ENCODE results near the gene VARS1.

The VARS1 gene

DNA sequence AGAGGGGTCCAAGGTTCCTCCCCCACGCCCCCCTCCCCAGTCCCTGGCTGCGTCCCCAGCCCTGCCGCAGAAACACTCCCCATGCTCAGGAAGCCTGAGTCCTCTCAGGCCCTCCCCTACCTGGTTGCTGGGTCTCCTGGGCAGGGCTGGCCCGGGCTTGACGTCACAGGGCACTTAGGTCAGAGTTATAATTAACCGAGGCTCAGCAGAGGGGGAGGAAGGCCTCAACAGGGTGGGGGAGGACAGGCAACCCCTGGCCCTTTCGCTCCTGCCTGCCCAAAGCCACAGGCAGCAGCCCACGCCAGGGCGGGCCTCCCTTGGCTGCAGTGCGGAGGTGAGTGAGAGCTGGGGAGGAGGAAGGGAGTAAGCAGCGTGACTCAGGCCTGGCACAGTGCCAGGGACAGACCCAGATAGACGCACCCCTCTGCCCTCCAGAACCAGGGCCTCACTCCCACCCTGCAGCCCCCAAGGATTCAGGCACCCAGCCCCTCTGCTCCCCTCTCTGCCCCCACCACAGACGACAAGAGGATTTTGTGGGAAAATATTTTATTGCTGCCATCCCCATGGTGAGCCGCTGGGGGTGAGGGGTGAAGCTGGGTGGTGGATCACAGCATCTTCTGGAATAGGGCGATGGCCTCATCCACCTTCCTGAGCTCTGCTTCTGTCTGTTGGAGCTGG, 18.4 kb downstream of the VARS1 start, which contains the start of gene VWA7:
Gene VWA7 (minus strand): TSS at position 340 of the 678 bp plus-strand sequence. CDS start 549 bp downstream, outside the sequence.
- FAIRE-seq (peak; percentile 88), DNase-seq (ENCODE audit: extremely low spot score, insufficient read length, low read depth) (peak; percentile 67)

DNA sequence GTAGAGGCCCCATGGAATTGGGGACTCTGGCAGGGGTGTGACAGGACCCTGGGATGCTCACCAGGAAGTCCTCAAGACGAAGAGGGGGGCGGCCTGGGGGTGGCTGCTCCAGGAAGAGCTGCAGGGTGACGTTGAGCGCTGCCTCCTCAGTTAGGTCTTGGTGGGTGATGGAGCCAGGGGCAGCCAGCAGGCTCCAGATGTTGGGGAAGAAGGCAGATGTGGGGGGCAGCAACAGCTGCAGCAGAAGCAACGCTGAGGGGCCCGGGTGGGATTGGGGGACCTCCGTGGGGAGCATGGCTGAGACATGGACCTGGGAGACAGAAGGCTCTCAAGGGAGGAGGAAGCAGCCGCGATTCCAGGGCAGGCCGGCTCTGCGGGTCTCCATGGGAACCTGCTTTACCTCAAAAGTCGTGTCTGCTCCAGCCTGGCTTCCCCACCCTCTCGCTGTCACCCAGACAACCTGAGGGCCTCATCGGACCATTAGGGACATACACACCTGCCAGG, 19.0 kb downstream of the VARS1 start:
- DNase-seq (ENCODE audit: extremely low spot score, insufficient read length, low read depth) (no peak), FAIRE-seq (no peak)

DNA sequence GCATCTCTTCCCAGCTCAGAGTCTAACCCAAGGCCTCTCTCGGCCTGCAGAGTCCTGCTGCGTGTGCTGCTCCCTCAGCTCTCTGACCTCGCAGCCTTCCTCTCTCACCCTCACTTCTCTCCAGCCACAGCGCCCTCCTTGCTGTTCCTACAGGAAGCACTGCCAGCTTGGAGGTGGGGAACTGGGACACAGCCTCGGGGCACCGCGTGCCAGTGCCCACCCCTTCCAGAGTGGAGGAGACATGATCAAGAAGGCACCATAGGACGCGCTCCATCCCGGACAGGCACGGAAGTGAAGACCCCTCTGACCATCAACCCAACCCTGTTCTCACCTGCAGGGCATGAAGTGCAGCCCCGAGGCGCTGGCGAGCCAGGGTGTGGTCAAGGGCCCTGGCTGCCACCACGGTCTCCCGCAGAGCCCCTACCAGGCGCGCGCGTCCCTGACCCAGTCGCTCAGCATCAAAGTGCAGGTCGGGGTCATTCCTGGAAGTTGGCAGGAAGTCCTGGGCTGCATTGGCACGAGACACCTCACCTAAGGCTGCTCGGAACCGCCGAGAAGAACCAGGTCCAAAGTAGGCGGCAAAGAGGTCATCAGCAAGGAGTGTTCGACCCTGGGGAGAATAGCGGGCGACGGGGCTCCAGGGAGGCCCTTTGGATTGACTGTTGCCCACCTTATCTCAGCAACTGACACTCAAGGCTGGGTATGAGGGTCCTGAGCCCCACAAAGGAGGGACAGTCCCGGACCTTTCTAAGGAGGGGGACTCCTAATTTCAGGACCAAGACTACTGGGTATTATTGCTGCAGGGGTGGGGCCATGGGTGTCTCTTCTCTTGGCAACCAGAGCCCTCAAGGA, 19.7 kb downstream of the VARS1 start:
- FAIRE-seq (no peak), DNase-seq (ENCODE audit: extremely low spot score, insufficient read length, low read depth) (no peak)

DNA sequence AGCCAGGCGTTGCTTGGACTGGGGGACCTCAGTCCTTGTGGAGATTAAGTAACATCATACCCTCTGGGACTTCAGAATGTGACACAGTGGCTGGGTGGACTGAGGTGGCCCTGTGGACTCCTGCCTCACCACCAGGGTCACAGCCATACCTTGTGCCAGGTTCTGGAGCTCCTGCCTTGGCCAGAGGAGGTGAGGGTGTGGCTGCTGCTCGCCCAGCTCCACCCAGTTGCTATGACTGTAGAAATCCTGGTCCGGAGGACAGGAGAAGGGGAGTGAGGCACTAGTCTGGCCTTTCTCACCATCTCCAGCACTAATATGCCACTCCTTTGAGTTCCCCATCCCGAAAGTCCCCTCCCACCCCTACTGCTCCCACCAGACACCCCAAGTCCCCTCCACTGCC, 20.4 kb downstream of the VARS1 start:
- FAIRE-seq (no peak), DNase-seq (ENCODE audit: extremely low spot score, insufficient read length, low read depth) (no peak)

DNA sequence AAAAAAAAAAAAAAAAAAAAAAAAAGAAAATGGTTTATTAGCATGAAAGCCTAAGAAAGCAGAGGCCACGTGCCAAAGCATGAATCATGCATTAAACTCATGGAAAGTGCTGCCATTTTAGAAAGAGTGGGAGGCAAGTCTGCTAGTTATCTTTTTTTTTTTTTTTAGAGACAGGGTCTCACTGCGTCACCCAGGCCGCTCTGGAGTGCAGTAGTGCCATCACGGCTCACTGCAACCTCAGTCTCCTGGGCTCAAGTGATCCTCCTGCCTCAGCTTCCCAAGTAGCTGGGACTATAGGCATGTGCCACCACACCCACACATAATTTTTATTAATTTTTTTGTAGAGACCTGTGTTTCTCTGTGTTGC, 23.6 kb downstream of the VARS1 start:
- no peak for DNase-seq (ENCODE audit: extremely low spot score, insufficient read length, low read depth)
- FAIRE-seq: no peak

DNA sequence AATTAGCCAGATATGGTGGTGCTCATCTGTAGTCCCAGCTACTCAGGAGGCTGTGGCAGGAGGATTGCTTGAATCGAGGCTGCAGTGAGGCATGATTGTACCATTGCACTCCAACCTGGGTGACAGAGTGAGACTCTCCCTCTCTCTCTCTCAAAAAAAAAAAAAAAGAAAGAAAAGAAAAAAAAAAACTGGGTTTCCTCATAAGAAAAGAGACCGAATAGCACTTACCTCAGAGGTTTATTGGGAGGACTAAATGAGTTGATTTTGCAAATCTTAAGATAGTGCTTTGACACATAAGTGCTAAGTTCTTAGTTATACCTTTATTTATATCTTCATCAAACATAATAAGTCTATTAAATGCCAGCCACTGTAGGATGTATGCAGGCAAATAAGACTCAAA, 24.7 kb downstream of the VARS1 start:
- FAIRE-seq (no peak), DNase-seq (ENCODE audit: extremely low spot score, insufficient read length, low read depth) (no peak)

DNA sequence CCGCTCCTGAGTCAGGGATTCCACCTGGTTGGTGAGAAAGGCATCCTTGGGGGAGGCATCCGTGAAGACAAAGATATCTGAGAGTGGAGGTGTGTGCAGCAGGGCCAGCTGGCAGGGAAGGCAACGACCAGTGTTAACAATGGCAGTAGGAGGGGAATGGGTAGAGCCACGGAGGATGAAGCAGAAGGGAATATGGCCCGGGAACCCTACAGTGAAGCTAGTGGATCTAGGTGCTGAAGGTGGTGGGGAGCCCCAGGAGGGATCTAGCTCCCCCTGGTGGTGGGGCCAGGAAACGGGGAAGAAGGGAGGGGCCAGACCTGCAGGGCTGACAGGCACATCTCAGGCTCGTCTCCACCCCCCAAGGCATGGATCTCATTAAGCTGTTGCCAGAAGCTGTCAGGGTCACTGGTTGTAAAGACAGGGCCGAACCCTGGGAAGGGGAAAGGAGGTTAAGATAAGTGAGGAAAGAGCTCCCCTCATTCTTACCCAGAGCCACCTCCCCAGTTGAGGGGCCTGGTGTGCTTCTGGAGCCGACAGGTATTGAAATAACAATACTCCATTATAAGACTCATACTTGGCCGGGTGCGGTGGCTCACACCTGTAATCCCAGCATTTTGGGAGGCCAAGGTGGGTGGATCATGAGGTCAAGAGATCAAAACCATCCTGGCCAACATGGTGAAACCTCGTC, 25.7 kb downstream of the VARS1 start:
- FAIRE-seq: peak; percentile 74
- peak; percentile 80 for DNase-seq (ENCODE audit: extremely low spot score, insufficient read length, low read depth)

DNA sequence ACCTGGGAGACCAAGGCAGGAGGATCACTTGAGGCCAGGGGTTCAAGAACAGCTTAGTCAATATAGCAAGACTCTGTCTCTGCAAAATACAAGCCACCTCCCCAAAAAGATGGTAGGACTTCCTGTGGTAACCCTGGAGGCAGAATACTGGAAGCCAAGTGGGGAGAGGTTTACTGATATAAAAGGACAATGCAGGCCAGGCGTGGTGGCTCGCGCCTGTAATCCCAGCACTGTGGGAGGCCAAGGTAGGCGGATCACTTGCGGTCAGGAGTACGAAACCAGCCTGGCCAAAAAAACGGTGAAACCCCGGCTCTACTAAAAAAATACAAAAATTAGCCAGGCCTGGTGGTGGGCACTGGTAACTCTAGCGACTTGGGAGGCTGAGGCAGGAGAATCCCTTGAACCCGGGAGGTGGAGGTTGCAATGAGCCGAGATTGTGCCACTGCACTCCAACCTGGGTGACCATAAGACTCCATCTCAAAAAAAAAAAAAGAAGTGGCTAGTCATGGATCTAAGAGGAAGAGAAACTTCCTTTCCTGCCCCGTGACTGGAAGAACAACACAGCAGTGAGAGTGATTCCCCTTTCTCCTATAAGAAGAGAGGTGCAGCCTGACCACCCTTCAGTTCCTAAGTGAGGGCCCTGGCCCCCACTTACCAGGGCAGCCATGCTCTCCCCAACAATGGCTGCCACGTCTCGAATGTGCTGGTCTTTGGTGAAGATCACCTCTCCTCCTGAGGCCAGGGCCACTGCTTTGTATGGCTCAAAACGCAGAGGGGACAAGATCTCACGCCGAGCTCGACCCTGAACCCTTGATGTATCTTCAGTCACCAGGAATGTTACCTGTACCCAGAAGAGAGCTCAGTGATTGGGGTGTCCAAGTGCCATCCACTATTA, 26.9 kb downstream of the VARS1 start:
- DNase-seq (ENCODE audit: extremely low spot score, insufficient read length, low read depth) (no peak), FAIRE-seq (no peak)

DNA sequence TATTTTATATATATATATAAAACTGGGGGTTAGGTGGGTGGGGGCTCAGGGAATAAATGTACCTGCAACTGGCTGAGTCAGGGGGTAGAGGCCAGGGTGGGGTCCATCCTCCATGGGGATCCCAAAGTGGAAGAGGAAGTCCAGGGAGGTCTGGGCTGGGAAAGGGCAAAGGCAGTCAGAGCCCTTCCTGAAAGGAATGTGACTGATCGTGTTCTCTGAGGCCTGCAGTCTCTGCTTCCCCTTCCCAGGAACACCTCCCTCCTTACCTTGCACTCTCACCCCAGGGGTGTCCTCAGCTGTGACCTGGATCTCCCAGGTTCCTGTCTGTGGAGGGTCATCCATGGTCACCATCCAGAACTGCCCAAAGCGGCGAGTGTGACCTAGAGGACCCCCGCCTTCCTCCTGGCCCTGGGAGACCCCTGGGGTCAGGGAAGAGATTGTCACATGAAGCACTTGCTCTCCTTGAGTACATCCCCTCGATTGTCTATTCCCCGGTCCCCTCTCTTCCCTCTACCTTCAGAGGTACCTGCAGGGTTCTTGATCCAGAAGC, 28.4 kb downstream of the VARS1 start:
- FAIRE-seq: no peak

DNA sequence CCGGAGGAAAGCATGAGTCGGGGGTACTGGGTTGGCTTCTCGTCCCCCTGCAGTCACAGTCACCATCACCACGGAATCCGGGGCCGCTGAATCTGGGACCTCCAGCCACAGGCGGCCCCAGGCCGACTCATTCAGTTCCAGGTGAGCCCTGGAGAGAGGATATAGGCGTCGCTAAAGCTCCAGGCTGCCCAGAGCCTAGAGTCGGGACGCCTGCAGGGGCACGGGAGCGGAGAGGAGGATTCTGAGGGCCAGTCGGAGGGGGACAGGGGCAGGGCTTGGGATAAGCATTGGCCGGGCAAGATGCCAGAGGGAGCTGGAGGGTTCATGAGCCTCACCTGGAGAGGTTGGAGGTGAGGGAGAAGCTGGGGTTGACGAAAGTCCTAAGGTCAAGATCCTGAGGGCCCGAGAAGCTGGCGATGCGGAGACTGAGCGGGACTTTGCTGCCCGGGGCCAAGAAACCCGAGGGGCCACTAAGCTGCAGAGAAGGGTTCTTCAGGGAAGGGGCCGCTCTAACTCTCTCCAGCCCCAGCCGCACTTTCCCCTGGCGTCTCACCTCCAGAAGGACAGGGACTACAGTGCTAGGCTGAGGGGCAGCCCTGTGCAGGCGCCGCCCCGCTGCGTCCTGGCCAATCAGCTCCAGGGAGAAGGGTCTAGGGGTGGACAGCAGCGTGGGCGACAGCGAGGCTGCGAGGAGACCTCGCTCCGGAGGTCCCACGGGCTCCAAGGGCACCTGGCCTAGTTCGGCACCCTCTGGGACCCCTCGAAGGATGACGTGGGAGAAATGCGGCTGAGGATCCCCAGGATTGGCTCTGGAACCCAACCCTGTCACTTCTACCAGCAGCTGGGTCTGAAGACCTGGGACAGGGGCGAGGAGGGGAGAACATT, 29.4 kb downstream of the VARS1 start:
- FAIRE-seq: no peak

More for the DNA sequence above, 28.4 kb downstream of the VARS1 start:
- DNase-seq (ENCODE audit: extremely low spot score, insufficient read length, low read depth): no peak

DNA sequence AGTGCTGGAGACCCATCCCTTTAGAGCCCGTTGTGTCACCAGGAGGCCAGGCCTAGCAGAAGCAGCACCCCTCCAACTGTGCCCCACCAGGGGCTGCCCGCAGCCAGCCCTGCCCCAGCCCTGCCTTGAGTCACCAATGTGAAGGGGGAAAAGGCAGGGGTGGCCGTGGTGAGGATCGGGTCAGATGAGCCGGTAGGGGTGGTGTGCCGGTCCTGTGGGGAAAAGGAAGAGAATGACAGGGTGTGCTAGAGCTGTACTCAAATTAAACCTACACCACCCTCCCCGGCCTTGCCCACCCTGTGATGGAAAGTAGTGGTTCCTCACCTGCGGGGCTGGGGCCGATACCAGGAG, 30.0 kb downstream of the VARS1 start:
- FAIRE-seq (no peak), DNase-seq (ENCODE audit: extremely low spot score, insufficient read length, low read depth) (no peak)

More for the DNA sequence above, 29.4 kb downstream of the VARS1 start:
- DNase-seq (ENCODE audit: extremely low spot score, insufficient read length, low read depth): no peak

DNA sequence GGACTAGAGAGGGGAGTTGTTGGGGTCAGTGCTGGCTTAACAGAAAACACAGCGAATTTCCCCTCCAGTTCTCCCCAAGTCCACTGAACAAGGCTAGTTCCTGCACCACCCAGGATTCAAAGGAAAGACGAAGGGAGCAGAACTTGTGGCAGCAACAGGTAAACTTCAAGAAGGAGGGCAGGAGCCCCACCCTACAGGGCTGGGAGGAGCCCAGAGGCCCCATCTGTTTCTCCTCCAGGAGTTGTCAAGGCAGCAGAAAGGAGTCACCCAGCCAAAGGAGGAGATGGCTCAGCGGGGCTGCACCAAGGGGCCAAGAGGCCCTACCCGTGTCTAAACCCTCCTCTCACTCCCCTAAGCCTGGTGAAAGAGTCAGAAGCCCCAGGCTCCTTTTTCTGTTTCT, 31.4 kb downstream of the VARS1 start:
- no peak for DNase-seq (ENCODE audit: extremely low spot score, insufficient read length, low read depth)
- FAIRE-seq: no peak

DNA sequence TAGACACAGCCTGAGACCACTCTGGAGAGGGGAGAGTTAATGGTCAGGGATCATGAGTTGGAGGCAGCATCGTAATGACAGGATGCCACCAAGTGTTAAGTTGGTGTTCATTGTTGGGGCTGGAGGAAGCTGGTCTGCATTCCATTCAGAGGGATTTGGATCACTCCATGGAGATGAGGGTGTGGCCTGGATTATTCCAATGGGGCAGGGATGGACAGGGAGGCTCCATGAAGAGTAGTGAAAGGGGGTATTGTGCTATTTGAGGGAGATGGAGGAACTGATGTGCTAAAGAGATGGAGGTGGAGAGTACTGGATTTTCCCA, 32.0 kb downstream of the VARS1 start:
- no peak for FAIRE-seq
- DNase-seq (ENCODE audit: extremely low spot score, insufficient read length, low read depth): no peak

DNA sequence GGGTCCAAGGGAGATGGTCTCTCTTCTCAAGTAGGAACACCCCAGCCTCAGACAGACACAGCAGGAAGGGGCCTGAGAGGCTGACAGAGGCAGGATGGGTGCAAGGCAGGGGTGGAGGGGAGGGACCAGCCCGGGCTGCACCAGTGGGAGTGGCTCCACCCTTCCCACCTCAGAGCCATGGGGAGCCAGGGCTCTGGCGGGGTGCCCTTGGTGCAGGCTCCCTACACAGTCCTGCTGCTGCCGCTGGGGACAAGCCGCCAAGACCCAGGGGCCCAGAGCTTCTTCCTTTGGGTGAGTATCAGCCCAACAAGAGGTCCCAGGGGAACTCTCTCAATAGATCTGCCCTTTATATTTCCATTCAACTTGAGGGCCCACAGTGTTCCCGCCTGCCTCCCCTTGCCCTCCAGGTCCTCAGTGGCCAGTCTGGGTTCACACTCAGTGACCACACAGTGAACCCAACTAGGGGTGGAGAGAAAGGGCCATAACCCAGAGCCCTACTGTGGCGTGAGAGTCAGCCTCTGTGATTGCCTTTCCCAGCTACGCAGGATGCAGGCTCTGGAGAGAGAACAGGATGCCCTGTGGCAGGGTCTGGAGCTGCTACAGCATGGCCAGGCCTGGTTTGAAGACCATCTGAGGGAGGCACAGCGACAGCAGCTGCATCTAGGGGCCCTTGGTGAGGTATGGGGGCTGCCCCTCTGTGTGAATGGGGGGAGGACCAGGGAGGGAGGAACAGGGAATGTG, 32.5 kb downstream of the VARS1 start:
- FAIRE-seq: no peak
- no peak for DNase-seq (ENCODE audit: extremely low spot score, insufficient read length, low read depth)

DNA sequence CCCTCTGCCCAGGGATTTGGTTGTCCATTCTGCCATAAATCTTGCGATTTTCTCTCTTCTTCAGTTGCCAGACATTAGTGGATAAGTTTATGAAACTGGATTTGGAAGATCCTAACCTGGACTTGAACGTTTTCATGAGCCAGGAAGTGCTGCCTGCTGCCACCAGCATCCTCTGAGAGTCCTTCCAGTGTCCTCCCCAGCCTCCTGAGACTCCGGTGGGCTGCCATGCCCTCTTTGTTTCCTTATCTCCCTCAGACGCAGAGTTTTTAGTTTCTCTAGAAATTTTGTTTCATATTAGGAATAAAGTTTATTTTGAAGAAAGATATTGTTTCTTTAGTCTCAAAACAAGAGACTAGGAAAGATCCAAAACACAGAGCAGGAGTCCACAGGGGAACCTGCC, 33.2 kb downstream of the VARS1 start, which contains the start of gene SAPCD1:
Gene SAPCD1 (plus strand): TSS at position 301 of the 400 bp plus-strand sequence. CDS start 399 bp downstream, outside the sequence.
- DNase-seq (ENCODE audit: extremely low spot score, insufficient read length, low read depth) (no peak), FAIRE-seq (no peak)

DNA sequence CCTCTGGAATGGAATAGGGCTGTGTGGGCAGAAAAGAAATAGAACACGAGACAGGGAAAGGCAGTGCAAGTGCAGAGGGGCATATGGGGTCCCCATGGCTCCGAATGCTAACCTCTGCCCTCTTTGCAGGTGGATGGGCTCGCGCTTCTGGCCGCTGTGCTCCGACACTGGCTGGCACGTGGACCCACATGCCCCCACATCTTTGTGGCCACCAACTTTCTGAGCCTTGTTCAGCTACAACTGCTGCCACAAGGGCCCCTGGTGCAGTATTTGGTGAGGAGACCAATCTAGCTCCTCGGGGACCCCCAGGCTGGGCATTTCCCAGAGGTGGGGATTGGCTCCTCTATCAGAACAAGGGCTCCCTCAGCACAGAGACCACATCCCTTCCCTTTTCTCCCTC, 34.2 kb downstream of the VARS1 start:
- DNase-seq (ENCODE audit: extremely low spot score, insufficient read length, low read depth) (no peak), FAIRE-seq (no peak)

DNA sequence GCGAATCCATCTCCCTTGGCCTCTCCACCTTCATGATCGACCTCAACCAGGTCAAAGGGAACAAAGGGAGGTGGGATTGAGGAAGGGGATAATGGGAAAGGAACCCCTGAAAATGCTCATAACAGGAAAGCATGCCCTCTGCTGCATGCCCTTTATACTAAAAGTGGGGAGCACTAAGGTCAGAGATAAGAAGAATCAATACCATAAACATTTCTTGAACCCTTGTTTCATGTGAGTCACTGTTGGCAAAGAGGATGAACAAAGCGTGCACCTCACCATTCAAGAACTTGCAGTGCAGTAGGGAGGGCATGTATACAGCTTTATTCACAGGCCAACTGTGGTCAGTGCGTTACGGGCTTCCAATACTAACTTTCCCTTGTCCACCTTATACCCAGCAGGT, 34.8 kb downstream of the VARS1 start:
- FAIRE-seq (no peak), DNase-seq (ENCODE audit: extremely low spot score, insufficient read length, low read depth) (no peak)

DNA sequence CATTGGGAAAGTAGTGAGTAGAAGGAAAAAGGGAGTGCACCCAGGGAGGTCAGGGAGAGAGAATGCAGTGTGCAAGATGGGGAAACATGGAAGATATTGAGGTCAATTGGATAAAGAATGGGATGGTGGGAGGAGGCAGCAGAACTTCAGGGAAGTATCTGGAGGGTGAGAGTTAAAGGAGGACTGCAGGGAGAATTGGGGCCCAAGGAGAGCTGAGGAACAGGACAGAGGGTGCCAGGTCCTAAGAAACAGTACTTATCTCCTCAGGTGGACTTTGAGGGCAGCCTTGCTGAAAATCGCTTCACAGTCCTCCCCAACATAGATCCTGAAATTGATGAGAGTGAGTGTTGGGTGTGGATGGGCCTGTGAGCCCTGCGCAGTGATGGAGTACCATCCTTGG, 37.3 kb downstream of the VARS1 start:
- no peak for FAIRE-seq

More for the DNA sequence above, 37.3 kb downstream of the VARS1 start:
- DNase-seq (ENCODE audit: extremely low spot score, insufficient read length, low read depth): no peak
